NCI-H774 (cell line): ENCODE data around the gene PPP1R13L.
"Not testable (repeated sequence)": the region's sequence is repeated elsewhere in the genome, so short reads cannot be mapped to it uniquely, and the experiment has no call there.

Experiments used
- DNase-seq: peaks from one replicate; lab custom pipeline; 2025; lab: John Stamatoyannopoulos, UW

PPP1R13L gene

GRCh38 chr19:45432543-45432942 lies 27.7 kb upstream of the PPP1R13L start:
- DNase-seq: not testable (repeated sequence)

GRCh38 chr19:45431008-45431407 lies 26.1 kb upstream of the PPP1R13L start:
- DNase-seq: not testable (repeated sequence)

GRCh38 chr19:45429896-45430295 lies 25.0 kb upstream of the PPP1R13L start:
- DNase-seq: not testable (repeated sequence)

GRCh38 chr19:45428384-45429231 lies 23.7 kb upstream of the PPP1R13L start:
- DNase-seq: no peak

DNA sequence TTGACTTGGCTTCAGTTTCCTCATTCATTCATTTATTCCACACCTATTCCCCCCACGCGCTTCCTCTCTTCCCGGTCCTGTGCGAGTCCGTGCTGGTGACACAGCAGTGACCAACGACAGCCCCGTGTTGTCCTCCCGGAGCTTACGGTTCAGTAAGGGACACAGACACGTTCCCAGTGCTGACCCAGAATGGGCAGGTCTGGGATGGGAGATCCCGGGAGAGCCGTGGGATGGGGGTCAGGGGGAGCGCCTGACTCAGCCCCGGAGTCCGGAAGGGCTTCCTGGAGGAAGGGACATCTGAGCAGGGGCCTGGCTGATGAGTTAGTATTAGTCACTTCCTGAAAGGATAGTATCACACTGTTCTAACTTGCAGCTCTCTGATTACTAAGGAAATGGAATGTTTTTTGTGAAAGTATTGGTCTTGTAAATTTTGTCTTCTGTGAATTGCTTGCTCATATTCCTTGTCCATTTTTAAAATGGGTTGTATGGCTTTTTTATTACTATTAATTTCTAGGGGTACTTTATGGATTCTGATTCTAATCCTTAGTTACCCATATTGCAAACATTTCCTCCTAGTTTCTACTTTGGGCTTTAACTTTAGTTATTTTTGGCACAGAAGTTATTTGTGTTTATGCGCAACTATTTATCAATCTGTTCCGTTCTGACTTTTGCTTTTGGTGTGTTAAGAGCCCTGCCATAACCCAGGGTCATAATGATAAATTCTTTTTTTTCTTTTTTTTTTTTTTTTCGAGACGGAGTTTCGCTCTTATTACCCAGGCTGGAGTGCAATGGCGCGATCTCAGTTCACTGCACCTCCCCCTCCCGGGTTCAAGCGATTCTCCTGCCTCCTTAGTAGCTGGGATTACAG lies 19.6 kb upstream of the PPP1R13L start:
- DNase-seq: peak; percentile 25

DNA sequence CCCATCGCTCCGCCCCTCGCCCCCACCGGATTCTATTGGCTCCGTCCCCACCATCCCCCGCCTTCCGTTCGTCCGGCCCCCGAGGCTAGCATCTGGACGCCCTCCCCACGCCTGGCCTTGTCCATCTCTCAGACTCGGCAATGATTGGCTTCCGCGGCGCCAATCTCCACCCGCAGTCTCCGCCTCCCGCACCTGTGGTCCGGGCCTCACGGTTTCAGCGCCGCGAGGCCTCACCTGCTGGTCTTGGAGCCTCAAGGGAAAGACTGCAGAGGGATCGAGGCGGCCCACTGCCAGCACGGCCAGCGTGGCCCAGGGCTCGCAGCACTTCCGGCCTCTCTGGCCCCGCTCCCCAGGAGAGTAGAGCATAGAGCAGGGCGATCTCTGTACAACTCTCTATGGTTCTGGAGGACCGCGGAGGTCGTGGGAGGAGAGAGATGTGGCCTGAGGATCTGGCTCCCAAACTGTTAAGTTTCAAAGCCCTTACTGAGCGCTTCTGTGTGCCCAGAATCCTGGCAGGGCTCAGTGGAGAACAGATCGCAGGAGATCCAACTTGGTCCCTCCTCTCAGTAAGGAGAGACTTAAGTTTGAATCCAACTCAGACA lies 18.8 kb upstream of the PPP1R13L start, which contains the start of gene ERCC1:
Gene ERCC1 (minus strand): TSS at position 329 of the 602 bp plus-strand sequence. CDS start 543 bp downstream, outside the sequence.
- DNase-seq: peak; percentile 97

- DNase-seq: no peak
These were observed 18.2 kb upstream of the PPP1R13L start for GRCh38 chr19:45423033-45423588.

DNA sequence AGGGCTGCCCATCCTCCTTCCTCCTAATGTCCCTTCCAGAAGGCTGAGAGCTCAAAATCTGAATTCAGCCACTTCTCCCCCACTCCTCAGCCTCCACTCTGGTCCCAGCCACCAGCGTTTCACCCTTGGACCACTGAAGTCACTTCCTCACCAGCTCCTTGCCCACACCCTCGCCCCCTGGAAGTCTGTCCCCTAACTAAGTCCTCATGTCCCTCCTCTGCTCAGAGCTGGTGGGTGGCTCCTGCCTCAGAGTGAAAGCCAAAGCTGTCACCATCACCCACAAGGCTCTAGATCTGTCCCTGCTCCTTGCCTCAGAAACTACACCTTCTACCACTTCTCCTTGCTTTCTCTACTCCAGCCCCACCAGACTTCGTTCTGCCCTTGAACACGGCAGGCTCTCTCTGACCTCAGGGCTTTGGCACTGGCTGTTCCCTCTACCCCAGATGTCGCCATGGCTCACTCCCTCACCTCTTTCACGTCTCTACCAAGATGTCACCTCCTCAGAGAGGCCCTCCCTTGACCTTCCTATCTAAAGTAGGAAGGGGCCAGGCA lies 17.2 kb upstream of the PPP1R13L start:
- no peak for DNase-seq

DNA sequence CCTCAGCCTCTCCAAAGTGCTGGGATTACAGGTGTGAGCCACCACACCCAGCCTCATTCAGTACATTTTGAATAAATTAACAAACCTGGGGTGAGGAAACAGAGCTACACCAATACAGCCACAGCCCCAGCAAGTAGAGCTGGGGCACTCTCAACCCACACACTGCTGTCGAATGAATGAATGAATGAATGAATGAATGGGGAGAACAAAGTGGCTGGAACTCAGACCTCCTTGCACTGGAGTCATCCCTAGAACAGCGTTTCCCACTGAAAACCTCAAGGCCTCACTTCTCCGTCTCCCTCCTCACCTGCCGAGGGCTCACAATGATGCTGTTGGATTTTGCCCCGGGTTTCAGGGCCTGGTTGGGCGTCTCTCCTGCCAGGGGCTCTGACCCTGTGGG lies 16.0 kb upstream of the PPP1R13L start:
- no peak for DNase-seq

GRCh38 chr19:45420356-45420755 lies 15.5 kb upstream of the PPP1R13L start:
- no peak for DNase-seq

DNA sequence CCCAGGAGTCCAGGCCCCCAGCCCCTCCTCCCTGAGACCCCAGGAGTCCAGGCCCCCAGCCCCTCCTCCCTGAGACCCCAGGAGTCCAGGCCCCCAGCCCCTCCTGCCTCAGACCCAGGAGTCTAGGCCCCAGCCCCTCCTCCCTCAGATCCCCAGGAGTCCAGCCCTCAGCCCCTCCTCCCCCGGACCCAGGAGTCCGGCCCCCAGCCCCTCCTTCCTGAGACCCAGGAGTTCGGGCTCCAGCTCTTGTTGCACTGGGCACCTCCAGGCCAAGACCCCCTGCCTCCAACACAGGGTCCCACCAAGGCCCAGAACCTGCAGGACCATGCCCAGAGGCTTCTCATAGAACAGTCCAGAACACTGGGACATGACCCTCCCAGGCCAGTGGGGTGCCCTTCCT lies 15.0 kb upstream of the PPP1R13L start:
- DNase-seq: no peak

DNA sequence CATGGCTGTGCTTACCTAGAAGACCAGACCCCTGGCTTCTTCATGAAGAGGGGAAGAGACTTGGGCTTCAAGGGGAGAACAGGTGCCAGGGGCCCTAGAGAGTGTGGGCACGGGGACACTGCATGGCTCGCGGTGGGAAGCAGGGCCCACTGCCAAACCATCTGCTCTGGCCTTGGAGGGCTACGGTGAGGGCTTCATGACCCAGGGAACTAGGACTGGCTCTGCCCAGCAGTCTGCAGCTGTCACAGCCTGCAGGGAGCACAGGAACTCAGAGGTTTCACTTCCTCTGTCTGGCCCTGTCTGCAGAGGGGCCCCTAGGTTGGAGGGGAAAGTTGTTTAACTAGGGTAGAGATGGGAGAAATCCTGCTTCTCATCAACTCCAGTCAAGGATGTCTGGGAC lies 14.5 kb upstream of the PPP1R13L start:
- no peak for DNase-seq

DNA sequence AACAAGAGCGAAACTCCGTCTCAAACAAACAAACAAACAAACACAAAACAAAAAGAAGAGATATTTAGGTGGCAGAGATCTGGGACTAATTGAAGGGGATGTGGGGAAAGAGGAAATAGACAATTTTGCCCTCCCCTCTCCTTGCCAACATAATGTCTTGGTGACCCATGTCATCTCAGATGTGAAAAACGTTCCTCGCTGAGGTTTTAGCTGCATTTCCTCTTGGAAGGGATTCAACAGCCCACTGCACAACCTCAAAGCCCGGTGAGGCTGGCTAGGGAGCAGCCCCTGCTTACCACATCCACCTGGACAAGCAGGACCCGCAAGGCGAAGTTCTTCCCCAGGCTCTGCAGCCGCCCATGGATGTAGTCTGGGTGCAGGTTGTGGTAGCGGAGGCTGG lies 13.9 kb upstream of the PPP1R13L start:
- no peak for DNase-seq

DNA sequence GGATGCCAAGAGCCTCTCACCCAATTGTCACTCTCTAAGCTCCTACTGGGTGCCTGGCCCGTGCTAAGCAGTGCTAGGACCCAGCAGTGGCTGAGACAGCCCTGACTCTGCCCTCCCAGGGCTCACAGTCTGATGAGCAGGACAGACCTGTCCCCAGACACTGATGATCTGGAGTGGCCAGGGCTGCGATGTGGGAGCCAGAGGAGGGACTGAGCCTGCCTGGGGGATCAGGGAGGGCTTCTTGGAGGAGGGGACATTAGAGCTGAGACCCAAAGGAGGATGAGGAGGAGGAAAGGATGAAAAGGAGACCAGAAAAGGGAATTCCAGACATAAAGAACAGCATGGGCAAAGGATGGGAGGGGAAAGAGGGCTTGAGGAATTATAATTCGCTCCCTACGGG lies 12.3 kb upstream of the PPP1R13L start:
- DNase-seq: no peak

DNA sequence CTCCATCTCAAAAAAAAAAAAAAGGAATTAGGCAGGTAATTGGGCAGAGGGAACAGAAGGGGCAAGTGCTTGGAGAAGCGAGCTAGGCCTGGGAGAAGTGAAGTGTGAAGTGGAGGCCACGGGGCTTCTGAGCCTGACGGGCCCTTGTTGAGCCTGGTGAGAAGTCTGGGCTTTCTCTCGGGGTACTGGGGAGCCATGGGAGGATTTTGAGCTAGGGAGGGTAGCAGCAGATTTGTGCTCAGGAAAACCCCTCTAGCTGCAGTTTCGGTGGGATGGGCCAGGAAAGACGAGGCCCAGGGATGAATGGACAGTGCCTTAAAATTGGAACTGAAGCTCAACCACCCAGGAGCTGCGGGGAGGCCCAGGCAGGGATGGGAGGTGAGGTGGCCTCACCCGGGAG lies 9.6 kb upstream of the PPP1R13L start:
- DNase-seq: no peak

DNA sequence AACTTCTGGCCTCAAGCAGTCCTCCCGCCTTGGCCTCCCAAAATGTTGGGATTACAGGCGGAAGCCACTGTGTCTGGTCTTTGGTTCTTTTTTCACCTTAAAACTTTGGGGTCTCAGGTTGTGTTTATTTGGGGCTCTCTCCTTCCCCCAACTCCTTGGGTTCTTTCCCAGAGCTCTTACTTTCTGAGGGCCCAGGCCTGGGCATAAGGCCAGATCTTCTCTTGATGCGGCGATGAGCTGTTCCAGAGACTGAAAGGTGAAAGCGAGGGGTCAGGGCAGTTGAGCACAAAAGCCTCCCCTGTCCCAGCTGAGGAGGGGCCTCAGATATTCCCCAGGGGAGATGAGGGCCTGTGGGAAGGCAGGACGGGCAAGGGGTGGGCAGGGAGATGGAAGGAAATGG lies 8.6 kb upstream of the PPP1R13L start:
- no peak for DNase-seq

GRCh38 chr19:45410330-45410729 lies 5.5 kb upstream of the PPP1R13L start:
- DNase-seq: not testable (repeated sequence)

GRCh38 chr19:45409557-45409920 lies 4.7 kb upstream of the PPP1R13L start:
- no peak for DNase-seq

- no peak for DNase-seq
These were observed 4.1 kb upstream of the PPP1R13L start for GRCh38 chr19:45408830-45409556.

DNA sequence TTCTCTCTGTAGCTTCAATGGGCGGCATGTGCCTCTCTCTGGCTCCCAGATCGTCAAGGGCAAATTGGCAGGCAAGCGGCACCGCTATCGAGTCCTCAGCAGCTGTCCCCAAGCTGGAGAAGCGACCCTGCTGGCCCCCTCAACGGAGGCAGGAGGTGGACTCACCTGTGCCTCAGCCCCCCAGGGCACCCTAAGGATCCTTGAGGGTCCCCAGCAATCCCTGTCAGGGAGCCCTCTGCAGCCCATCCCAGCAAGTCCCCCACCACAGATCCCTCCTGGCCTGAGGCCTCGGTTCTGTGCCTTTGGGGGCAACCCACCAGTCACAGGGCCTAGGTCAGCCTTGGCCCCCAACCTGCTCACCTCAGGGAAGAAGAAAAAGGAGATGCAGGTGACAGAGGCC lies 3.3 kb upstream of the PPP1R13L start:
- DNase-seq: no peak

GRCh38 chr19:45407585-45407984 lies 2.7 kb upstream of the PPP1R13L start:
- not testable (repeated sequence) for DNase-seq
